Tibial nerve (tissue), 4 donors: Measurements from ENCODE around the gene PKD2. TPM values are rescaled to one million over a fixed set of nuclear protein-coding genes. Genes with fewer than 3 reads are reported as not detected.

Experiments
- DNase-seq, 2 donors: peaks; one replicate each; pipeline ENCODE4 v3.0.0-alpha.2; 2019; ENCODE audit warnings: low spot score in 2 of 2
- H3K27ac ChIP-seq, 4 donors: fragments of 200-600 bp; sonication (generic) in 3 of 4; one replicate each; pipeline ENCODE4 v1.5.1; 2017 to 2019; ENCODE audit warnings: mild to moderate bottlenecking in 1 of 4
- H3K27me3 ChIP-seq, 2 donors: fragments of 200-600 bp; sonication (generic) in 1 of 2; one replicate each; pipeline versions ENCODE4 v1.5.1 to v1.6.0; 2017 to 2019
- H3K36me3 ChIP-seq, 3 donors: fragments of 200-600 bp; sonication (generic); one replicate each; pipeline ENCODE4 v1.5.1; 2018 to 2019
- H3K4me1 ChIP-seq, 4 donors: fragments of 200-600 bp; sonication (generic) in 3 of 4; one replicate each; pipeline ENCODE4 v1.5.1; 2017 to 2019
- H3K4me3 ChIP-seq, 4 donors: fragments of 200-600 bp; sonication (generic) in 3 of 4; one replicate each; pipeline ENCODE4 v1.5.1; 2017 to 2019; ENCODE audit warnings: mild to moderate bottlenecking in 1 of 4, moderate library complexity in 1 of 4
- H3K9me3 ChIP-seq, 4 donors: fragments of 200-600 bp; sonication (generic) in 3 of 4; one replicate each; pipeline ENCODE4 v1.5.1; 2017 to 2019
- EP300 ChIP-seq, 2 donors: sonication (generic); formaldehyde crosslinking; IDR thresholded peaks; one replicate each; pipeline ENCODE4 v1.6.1; 2017; ENCODE audit warnings: antibody characterized with exemption in 2 of 2, mild to moderate bottlenecking in 1 of 2
- POLR2A ChIP-seq, 2 donors: fragments of 450-650 bp; IDR thresholded peaks; one replicate each; pipeline ENCODE4 v1.6.1; 2017; ENCODE audit warnings: antibody characterized with exemption in 2 of 2, mild to moderate bottlenecking in 2 of 2, moderate library complexity in 2 of 2
- WGBS, 2 donors: methylation state at CpG; one replicate each; pipeline ENCODE4 v1.1.5; 2018; 5-methylcytosine and 5-hydroxymethylcytosine counted together
- total RNA-seq, 4 donors: library from RNA; depleted of rRNA; stranded (reverse); fragments of >200 nt; gene quantifications; one replicate each; pipeline ENCODE4 v1.1.0, GENCODE V29; 2016
- TF ChIP-seq, protein P1 (sequence below), 5 experiments: fragments of 200-600 bp in 3 of 5; fragments of 450-650 bp in 2 of 5; sonication (generic) in 3 of 5; IDR thresholded peaks; one replicate each; pipeline ENCODE4 v1.5.1; 2016 to 2019; ENCODE audit warnings: antibody characterized with exemption in 5 of 5, mild to moderate bottlenecking in 3 of 5, moderate library complexity in 2 of 5

Gene PKD2
- total RNA-seq, 4 donors from 2014 or later = 92.7 to 117 (median 94.7) TPM

DNA sequence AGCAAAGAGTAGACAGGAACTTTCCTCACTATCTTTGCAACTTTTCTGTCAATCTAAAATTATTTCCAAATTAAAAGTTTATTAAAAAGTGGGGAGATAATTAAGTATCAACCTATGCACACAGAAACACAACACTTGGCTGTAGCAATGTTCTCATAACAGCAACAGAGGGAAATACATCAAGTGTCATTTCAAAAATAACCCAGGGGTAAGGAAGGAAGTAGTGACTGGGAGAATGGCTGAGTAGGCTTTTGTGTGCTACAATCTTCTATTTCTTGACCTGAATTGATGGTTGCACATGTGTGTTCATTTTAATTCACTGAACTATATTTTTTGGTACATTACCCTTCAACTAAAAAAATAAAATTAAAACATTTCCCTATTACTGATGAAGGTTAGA lies 83.5 kb downstream of the PKD2 start:
- Histone ChIP-seq H3K27me3 (no peaks in the 10 kb centered on the region), H3K27ac (no peak overlapping the region)

DNA sequence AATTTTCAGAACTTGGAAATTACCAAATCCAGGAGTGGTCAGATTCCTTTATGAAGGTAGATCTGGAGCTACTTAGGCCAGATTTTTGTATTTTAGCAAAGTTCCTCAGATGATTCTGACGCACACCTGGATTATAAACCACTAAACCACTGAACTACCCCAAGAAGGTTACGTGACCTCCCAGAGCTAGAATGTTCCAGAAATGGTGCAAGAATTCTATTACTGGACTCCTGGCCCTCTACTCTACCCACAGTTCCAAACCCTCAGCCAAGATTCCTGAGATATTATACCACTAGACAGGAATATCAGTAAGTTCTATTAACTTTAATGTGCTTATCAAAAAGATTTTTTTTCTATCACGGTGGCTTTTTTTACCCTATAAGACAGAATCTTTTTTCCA lies 83.9 kb downstream of the PKD2 start:
- Histone ChIP-seq H3K36me3 (no peaks in the 10 kb centered on the region), H3K4me3 (no peak overlapping the region), H3K27ac (no peak overlapping the region), H3K9me3 (no peaks in the 10 kb centered on the region), H3K27me3 (no peaks in the 10 kb centered on the region), H3K4me1 (peaks cover 0 to 11% (median 0%) of the 10 kb centered on the region in 4 donors)
- no peak for TF ChIP-seq POLR2A (IDR thresholded peaks at IDR 0.05)
- TF ChIP-seq, protein P1, sequence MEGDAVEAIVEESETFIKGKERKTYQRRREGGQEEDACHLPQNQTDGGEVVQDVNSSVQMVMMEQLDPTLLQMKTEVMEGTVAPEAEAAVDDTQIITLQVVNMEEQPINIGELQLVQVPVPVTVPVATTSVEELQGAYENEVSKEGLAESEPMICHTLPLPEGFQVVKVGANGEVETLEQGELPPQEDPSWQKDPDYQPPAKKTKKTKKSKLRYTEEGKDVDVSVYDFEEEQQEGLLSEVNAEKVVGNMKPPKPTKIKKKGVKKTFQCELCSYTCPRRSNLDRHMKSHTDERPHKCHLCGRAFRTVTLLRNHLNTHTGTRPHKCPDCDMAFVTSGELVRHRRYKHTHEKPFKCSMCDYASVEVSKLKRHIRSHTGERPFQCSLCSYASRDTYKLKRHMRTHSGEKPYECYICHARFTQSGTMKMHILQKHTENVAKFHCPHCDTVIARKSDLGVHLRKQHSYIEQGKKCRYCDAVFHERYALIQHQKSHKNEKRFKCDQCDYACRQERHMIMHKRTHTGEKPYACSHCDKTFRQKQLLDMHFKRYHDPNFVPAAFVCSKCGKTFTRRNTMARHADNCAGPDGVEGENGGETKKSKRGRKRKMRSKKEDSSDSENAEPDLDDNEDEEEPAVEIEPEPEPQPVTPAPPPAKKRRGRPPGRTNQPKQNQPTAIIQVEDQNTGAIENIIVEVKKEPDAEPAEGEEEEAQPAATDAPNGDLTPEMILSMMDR (IDR thresholded peaks at IDR 0.05) = no peak
- TF ChIP-seq EP300 (IDR thresholded peaks at IDR 0.05) = no peak
- no peak for DNase-seq
- WGBS, 2 donors = 89% methylated on average over 3 of the region's 3 CpGs

More for the DNA sequence above, 83.5 kb downstream of the PKD2 start:
- TF ChIP-seq POLR2A (IDR thresholded peaks at IDR 0.05) (no peak), EP300 (IDR thresholded peaks at IDR 0.05) (no peak)
- TF ChIP-seq, protein P1 (IDR thresholded peaks at IDR 0.05) = no peak
- H3K4me3 ChIP-seq = no peak overlapping the region
- DNase-seq = no peak
- no peaks in the 10 kb centered on the region for H3K36me3 ChIP-seq
- peaks cover 0 to 11% (median 0%) of the 10 kb centered on the region in 4 donors for H3K4me1 ChIP-seq
- no peaks in the 10 kb centered on the region for H3K9me3 ChIP-seq

DNA sequence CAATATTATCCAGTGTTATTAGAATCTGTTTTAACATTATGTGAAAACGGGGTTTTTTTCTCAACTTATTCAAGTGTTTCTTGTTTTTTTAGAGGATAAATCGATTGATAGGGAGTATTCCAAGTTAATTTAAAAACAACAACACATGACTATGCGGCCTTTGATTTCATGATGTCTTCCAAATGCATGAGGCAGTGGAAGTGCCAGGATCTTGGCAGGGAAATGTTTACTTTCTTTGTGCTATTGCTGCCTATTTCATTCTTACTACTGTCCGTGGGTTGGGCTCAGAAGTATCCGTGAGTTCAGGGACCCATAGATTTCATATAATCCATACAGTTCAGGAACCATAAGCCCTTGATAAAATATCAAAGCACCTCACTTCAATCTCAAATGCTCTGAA lies 86.4 kb downstream of the PKD2 start:
- TF ChIP-seq, protein P1 (IDR thresholded peaks at IDR 0.05) = no peak
- TF ChIP-seq EP300 (IDR thresholded peaks at IDR 0.05) (no peak), POLR2A (IDR thresholded peaks at IDR 0.05) (no peak)
- no peak for DNase-seq
- no peak overlapping the region for H3K4me3 ChIP-seq
- no peaks in the 10 kb centered on the region for H3K36me3 ChIP-seq
- 68 to 71% methylated on average over 5 of the region's 5 CpGs for WGBS, 2 donors
- H3K27ac ChIP-seq = no peak overlapping the region
- H3K4me1 ChIP-seq = peaks cover 0 to 11% (median 0%) of the 10 kb centered on the region in 4 donors
- H3K9me3 ChIP-seq = no peaks in the 10 kb centered on the region
- H3K27me3 ChIP-seq = no peaks in the 10 kb centered on the region

DNA sequence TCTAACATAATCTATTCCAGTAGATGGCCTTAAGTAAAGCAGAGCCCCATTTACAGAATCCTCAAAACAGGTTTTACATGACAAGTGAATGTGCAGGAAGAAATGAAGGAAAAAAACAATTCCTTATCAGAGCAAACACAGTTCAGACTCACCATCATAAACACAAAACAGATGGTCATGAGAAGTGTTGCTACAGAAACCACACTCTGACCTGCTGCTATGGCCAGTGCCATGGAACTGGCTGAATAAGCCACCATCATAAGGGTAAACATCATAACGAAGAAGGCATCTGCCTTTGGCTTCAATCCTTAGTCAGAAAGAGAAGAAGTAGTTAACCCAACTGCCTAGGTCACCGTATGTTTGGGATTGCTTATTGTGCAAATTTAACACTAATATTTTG lies 89.9 kb downstream of the PKD2 start:
- no peak for DNase-seq
- H3K27ac ChIP-seq = no peak overlapping the region
- 33 to 56% methylated on average over 2 of the region's 2 CpGs for WGBS, 2 donors
- no peak overlapping the region for H3K4me3 ChIP-seq
- no peaks in the 10 kb centered on the region for H3K4me1 ChIP-seq
- no peaks in the 10 kb centered on the region for H3K9me3 ChIP-seq
- no peaks in the 10 kb centered on the region for H3K36me3 ChIP-seq
- H3K27me3 ChIP-seq = no peaks in the 10 kb centered on the region
- TF ChIP-seq, protein P1 (IDR thresholded peaks at IDR 0.05) = no peak
- TF ChIP-seq POLR2A (IDR thresholded peaks at IDR 0.05) = no peak
- no peak for TF ChIP-seq EP300 (IDR thresholded peaks at IDR 0.05)

DNA sequence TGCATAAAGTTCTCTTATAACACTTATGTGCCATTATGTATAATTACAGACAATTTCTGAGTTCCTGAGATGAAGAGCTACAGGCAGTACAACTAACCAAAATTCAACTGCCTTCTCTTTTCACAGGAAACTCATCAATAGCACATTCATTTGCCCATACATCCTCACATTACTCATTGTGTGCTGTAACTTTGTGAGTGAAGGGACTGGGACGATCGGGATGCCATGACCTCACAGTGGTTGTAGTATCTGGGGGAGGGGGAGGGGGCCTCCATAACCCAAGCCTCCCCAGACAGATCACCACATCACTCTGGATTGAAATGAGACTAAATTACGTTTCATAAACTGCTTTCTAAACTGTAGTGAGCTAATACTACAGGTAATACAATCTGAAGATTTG lies 90.3 kb downstream of the PKD2 start:
- Histone ChIP-seq H3K9me3 (no peaks in the 10 kb centered on the region), H3K4me3 (no peak overlapping the region), H3K4me1 (no peaks in the 10 kb centered on the region), H3K27me3 (no peaks in the 10 kb centered on the region), H3K36me3 (no peaks in the 10 kb centered on the region), H3K27ac (no peak overlapping the region)
- TF ChIP-seq EP300 (IDR thresholded peaks at IDR 0.05) (no peak), POLR2A (IDR thresholded peaks at IDR 0.05) (no peak)
- TF ChIP-seq, protein P1 (IDR thresholded peaks at IDR 0.05) = no peak
- WGBS, 2 donors = 52 to 69% methylated on average over 3 of the region's 3 CpGs
- no peak for DNase-seq
